ENCODE results near the gene RPS6KB2.
A peak's percentile ranks its signal among the peaks of the same experiment; 100 is the strongest.
"Not testable (repeated sequence)": the region's sequence is repeated elsewhere in the genome, so short reads cannot be mapped to it uniquely, and the experiment has no call there.

Gene RPS6KB2

GRCh38 chr11:67458266-67458665, 30.0 kb downstream of the RPS6KB2 start:
- in situ Hi-C loops (cut with HindIII; ENCODE audit: low sequenced_read_pairs), result no loop called here
- no peak for TF ChIP-seq CTCF (IDR thresholded peaks at IDR 0.05; ENCODE audit: low read depth, low read length, missing control alignments)
- no peak overlapping the region for H3K4me3 ChIP-seq (ENCODE audit: low read depth, low read length)
- DNase-seq (ENCODE audit: low read depth), result no peak

- in situ Hi-C loops (cut with HindIII; ENCODE audit: low sequenced_read_pairs), result no loop called here
- no peak for DNase-seq (ENCODE audit: low read depth)
- H3K4me3 ChIP-seq (ENCODE audit: low read depth, low read length), result no peak overlapping the region
- TF ChIP-seq CTCF (IDR thresholded peaks at IDR 0.05; ENCODE audit: low read depth, low read length, missing control alignments), result no peak
Observed at GRCh38 chr11:67463186-67463585, 34.9 kb downstream of the RPS6KB2 start.

- in situ Hi-C loops (cut with HindIII; ENCODE audit: low sequenced_read_pairs), result no loop called here
- H3K4me3 ChIP-seq (ENCODE audit: low read depth, low read length), result peak overlapping the region; percentile 54
- no peak for DNase-seq (ENCODE audit: low read depth)
- TF ChIP-seq CTCF (IDR thresholded peaks at IDR 0.05; ENCODE audit: low read depth, low read length, missing control alignments), result no peak
Observed at GRCh38 chr11:67463680-67464410, 35.6 kb downstream of the RPS6KB2 start.

- H3K4me3 ChIP-seq (ENCODE audit: low read depth, low read length), result peak overlapping the region; percentile 54
- in situ Hi-C loops (cut with HindIII; ENCODE audit: low sequenced_read_pairs), result no loop called here
- TF ChIP-seq CTCF (IDR thresholded peaks at IDR 0.05; ENCODE audit: low read depth, low read length, missing control alignments), result no peak
- DNase-seq (ENCODE audit: low read depth), result no peak
Observed at GRCh38 chr11:67464411-67465188, 36.3 kb downstream of the RPS6KB2 start.

- in situ Hi-C loops (cut with HindIII; ENCODE audit: low sequenced_read_pairs), result no loop called here
- DNase-seq (ENCODE audit: low read depth), result no peak
- peak overlapping the region; percentile 54 for H3K4me3 ChIP-seq (ENCODE audit: low read depth, low read length)
- no peak for TF ChIP-seq CTCF (IDR thresholded peaks at IDR 0.05; ENCODE audit: low read depth, low read length, missing control alignments)
Observed at GRCh38 chr11:67465189-67465510, 36.9 kb downstream of the RPS6KB2 start.

- in situ Hi-C loops (cut with HindIII; ENCODE audit: low sequenced_read_pairs); DNase-seq (ENCODE audit: low read depth); H3K4me3 ChIP-seq (ENCODE audit: low read depth, low read length): not testable (repeated sequence)
Observed at GRCh38 chr11:67465530-67465929, 37.2 kb downstream of the RPS6KB2 start.

- no peak overlapping the region for H3K4me3 ChIP-seq (ENCODE audit: low read depth, low read length)
- no peak for DNase-seq (ENCODE audit: low read depth)
- no peak for TF ChIP-seq CTCF (IDR thresholded peaks at IDR 0.05; ENCODE audit: low read depth, low read length, missing control alignments)
- in situ Hi-C loops (cut with HindIII; ENCODE audit: low sequenced_read_pairs), result no loop called here
Observed at GRCh38 chr11:67466367-67466766, 38.1 kb downstream of the RPS6KB2 start.
